ENCODE results near the gene BCAS2. TPM values are rescaled to one million over a fixed set of nuclear protein-coding genes. Genes with fewer than 3 reads are reported as not detected.
"Not testable (repeated sequence)": the region's sequence is repeated elsewhere in the genome, so short reads cannot be mapped to it uniquely, and the experiment has no call there.

BCAS2 gene
- total and polyA plus RNA-seq, 12 donors, result 9.6 to 52.6 (median 35.9) TPM

DNA sequence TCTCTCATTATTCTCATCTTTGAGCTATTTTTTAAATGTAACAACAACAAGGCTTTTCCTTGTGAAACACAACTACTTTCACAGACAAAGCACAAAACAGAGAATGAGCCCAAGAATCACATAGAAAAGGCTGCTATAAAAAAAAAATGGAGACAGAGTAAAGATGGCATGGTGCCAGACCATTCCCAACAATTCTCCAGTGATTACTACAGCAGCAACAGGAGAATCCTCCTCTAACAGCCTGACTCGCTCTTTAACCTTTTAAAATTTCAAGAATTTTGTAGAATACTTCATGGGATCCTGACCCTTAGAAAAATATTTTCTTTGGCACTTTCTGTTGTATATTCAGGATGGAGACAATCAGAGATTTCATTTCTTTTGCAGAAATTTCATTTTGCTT lies 3.8 kb upstream of the BCAS2 start:
- Histone ChIP-seq H3K27ac (peak overlapping the region in 1 of 10 donors; percentile 37), H3K36me3 (peaks cover 0 to 28% (median 0%) of the 10 kb centered on the region in 9 donors), H3K4me1 (peaks cover 5 to 38% (median 20%) of the 10 kb centered on the region in 9 donors), H3K4me3 (no peak overlapping the region), H3K9me3 (no peaks in the 10 kb centered on the region), H3K27me3 (no peaks in the 10 kb centered on the region)
- WGBS, 2 donors, result 68 to 83% methylated on average over 1 of the region's 1 CpG
- TF ChIP-seq, protein P1, sequence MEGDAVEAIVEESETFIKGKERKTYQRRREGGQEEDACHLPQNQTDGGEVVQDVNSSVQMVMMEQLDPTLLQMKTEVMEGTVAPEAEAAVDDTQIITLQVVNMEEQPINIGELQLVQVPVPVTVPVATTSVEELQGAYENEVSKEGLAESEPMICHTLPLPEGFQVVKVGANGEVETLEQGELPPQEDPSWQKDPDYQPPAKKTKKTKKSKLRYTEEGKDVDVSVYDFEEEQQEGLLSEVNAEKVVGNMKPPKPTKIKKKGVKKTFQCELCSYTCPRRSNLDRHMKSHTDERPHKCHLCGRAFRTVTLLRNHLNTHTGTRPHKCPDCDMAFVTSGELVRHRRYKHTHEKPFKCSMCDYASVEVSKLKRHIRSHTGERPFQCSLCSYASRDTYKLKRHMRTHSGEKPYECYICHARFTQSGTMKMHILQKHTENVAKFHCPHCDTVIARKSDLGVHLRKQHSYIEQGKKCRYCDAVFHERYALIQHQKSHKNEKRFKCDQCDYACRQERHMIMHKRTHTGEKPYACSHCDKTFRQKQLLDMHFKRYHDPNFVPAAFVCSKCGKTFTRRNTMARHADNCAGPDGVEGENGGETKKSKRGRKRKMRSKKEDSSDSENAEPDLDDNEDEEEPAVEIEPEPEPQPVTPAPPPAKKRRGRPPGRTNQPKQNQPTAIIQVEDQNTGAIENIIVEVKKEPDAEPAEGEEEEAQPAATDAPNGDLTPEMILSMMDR (IDR thresholded peaks at IDR 0.05), result no peak
- ATAC-seq, result no peak
- intact Hi-C loops (cut with DNase I), result loop anchor here in 2 of 10 donors (10.0 kb wide), 3 partner anchors 70 to 130 kb away; partner anchors contain the start of genes DENND2C (in 1 of the 2), NRAS (in 1 of the 2) and TRIM33 (in 1 of the 2)
- DNase-seq, result no peak

DNA sequence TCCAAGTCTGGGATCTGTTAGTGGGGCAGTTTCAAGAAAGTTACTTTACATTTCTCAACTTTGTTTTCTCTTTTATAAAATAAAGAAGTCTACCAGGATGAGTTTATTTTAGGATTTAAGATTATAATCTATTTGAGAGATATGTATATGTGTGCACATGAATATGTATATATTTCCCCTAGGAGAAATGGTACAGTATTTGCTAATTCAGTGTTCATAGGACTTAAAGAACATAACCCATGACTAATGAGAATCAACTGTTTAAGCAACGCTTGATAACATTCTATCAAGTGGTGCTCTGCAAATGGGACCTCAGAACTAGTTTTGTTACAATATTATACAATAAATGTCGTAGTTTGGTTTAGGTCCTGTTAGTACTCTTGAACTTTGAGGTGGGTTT lies 7.0 kb downstream of the BCAS2 start:
- Histone ChIP-seq H3K27ac (no peak overlapping the region), H3K9me3 (no peaks in the 10 kb centered on the region), H3K27me3 (no peaks in the 10 kb centered on the region), H3K4me3 (no peak overlapping the region), H3K4me1 (peaks cover under 1 to 14% (median 7%) of the 10 kb centered on the region in 9 donors), H3K36me3 (peaks cover 0 to 100% (median 69%) of the 10 kb centered on the region in 9 donors)
- ATAC-seq (no peak), DNase-seq (no peak)
- intact Hi-C loops (cut with DNase I), result no loop called here
- TF ChIP-seq, protein P1 (IDR thresholded peaks at IDR 0.05), result no peak
- 97 to 99% methylated on average over 2 of the region's 2 CpGs for WGBS, 2 donors

DNA sequence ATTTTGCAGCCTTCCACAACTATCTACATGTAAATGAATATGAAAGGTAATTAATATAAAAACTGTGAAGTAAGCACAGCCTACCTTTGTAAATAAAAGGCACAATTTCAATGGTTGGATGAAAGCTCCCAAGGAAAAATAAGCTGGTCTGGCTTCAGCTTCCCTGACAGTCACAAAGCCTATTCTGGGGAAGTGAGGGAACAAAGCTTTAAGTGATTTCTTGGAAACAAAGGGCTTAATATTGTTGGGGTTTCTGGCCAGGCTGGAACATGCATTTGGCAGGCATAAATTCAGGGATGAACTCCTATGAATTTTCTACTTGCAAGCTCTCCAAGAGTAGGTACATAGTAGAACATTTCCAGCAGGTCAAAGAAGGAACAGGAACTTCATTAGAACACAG lies 17.3 kb downstream of the BCAS2 start:
- intact Hi-C loops (cut with DNase I), result no loop called here
- DNase-seq, result no peak
- H3K4me1 ChIP-seq, result no peaks in the 10 kb centered on the region
- TF ChIP-seq, protein P1 (IDR thresholded peaks at IDR 0.05), result no peak
- H3K27me3 ChIP-seq, result no peaks in the 10 kb centered on the region
- ATAC-seq, result no peak
- no peak overlapping the region for H3K27ac ChIP-seq
- H3K36me3 ChIP-seq, result peaks cover 0 to 50% (median 35%) of the 10 kb centered on the region in 9 donors
- no peak overlapping the region for H3K4me3 ChIP-seq
- no peaks in the 10 kb centered on the region for H3K9me3 ChIP-seq

DNA sequence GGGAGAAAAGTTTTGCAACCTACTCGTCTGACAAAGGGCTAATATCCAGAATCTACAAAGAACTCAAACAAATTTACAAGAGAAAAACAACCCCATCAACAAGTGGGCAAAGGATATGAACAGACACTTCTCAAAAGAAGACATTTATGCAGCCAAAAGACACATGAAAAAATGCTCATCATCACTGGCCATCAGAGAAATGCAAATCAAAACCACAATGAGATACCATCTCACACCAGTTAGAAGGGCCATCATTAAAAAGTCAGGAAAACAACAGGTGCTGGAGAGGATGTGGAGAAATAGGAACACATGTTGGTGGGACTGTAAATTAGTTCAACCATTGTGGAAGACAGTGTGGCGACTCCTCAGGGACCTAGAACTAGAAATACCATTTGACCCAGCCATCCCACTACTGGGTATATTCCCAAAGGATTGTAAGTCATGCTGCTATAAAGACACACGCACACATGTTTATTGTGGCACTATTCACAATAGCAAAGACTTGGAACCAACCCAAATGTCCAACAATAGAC lies 18.4 kb downstream of the BCAS2 start:
- intact Hi-C loops (cut with DNase I); DNase-seq; H3K4me1 ChIP-seq; ATAC-seq; H3K27ac ChIP-seq; H3K27me3 ChIP-seq; H3K4me3 ChIP-seq; H3K9me3 ChIP-seq: not testable (repeated sequence)
- 80 to 83% methylated on average over 3 of the region's 3 CpGs for WGBS, 2 donors
- peaks cover 0 to 39% (median 24%) of the 10 kb centered on the region in 9 donors for H3K36me3 ChIP-seq

DNA sequence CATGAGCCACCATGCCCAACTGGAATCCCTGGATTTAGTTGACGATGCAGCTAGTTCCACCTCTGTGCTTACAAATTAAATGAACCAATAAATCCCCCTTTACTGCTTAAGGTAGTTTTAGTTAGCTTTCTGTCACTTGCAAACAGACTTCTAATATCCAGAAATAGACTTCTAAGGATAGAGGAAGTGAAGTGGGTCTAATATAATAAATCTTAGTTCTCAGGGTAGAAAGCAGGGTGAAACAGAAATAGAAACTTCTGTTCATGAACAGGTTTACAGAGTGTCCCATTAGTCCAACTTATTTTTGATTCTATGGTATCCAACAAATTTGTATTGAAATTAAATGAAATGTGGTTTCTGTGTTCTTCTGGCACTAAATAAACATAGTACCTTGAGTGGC lies 20.1 kb downstream of the BCAS2 start:
- DNase-seq, result no peak
- no peak overlapping the region for H3K4me3 ChIP-seq
- TF ChIP-seq, protein P1 (IDR thresholded peaks at IDR 0.05), result no peak
- no peak overlapping the region for H3K27ac ChIP-seq
- no peaks in the 10 kb centered on the region for H3K4me1 ChIP-seq
- no peak for ATAC-seq
- no peaks in the 10 kb centered on the region for H3K9me3 ChIP-seq
- no peaks in the 10 kb centered on the region for H3K27me3 ChIP-seq
- H3K36me3 ChIP-seq, result peaks cover 0 to 22% (median 9%) of the 10 kb centered on the region in 9 donors
- intact Hi-C loops (cut with DNase I), result no loop called here
- whole genome bisulfite sequencing, 2 donors, result 90 to 93% methylated on average over 1 of the region's 1 CpG

Measured in heart right ventricle (tissue), 16 donors.